ENCODE results near the gene SLC23A2.
"Not testable (repeated sequence)": the region's sequence is repeated elsewhere in the genome, so short reads cannot be mapped to it uniquely, and the experiment has no call there.

Gene SLC23A2

GRCh38 chr20:4987130-4987529 lies 14.2 kb downstream of the SLC23A2 start:
- no peak for TF ChIP-seq CTCF (conservative IDR thresholded peaks at IDR 0.05; ENCODE audit: low read depth, low read length)
- H3K4me3 ChIP-seq (ENCODE audit: low read length) = no peak overlapping the region
- no peak for DNase-seq (ENCODE audit: low read depth)

GRCh38 chr20:4985658-4986057 lies 15.7 kb downstream of the SLC23A2 start:
- H3K4me3 ChIP-seq (ENCODE audit: low read length) = no peak overlapping the region
- TF ChIP-seq CTCF (conservative IDR thresholded peaks at IDR 0.05; ENCODE audit: low read depth, low read length) = no peak
- DNase-seq (ENCODE audit: low read depth) = no peak

GRCh38 chr20:4982281-4982680 lies 19.0 kb downstream of the SLC23A2 start:
- no peak for TF ChIP-seq CTCF (conservative IDR thresholded peaks at IDR 0.05; ENCODE audit: low read depth, low read length)
- no peak for DNase-seq (ENCODE audit: low read depth)
- H3K4me3 ChIP-seq (ENCODE audit: low read length) = no peak overlapping the region

GRCh38 chr20:4979841-4980410 lies 21.4 kb downstream of the SLC23A2 start:
- no peak for DNase-seq (ENCODE audit: low read depth)
- no peak overlapping the region for H3K4me3 ChIP-seq (ENCODE audit: low read length)
- no peak for TF ChIP-seq CTCF (conservative IDR thresholded peaks at IDR 0.05; ENCODE audit: low read depth, low read length)

GRCh38 chr20:4978050-4978918 lies 23.0 kb downstream of the SLC23A2 start:
- peak; percentile 70 for DNase-seq (ENCODE audit: low read depth)
- TF ChIP-seq CTCF (conservative IDR thresholded peaks at IDR 0.05; ENCODE audit: low read depth, low read length) = no peak
- H3K4me3 ChIP-seq (ENCODE audit: low read length) = no peak overlapping the region

- not testable (repeated sequence) for DNase-seq (ENCODE audit: low read depth); H3K4me3 ChIP-seq (ENCODE audit: low read length)
Measured at GRCh38 chr20:4976014-4976413, 25.3 kb downstream of the SLC23A2 start.

GRCh38 chr20:4973330-4974097 lies 27.8 kb downstream of the SLC23A2 start:
- no peak for TF ChIP-seq CTCF (conservative IDR thresholded peaks at IDR 0.05; ENCODE audit: low read depth, low read length)
- DNase-seq (ENCODE audit: low read depth) = no peak
- H3K4me3 ChIP-seq (ENCODE audit: low read length) = peak overlapping the region; percentile 41
